Measurements from ENCODE around the gene GLT6D1.

The GLT6D1 gene

GRCh38 chr9:135582966-135583687 is 56.2 kb downstream of the GLT6D1 start:
- DNase-seq: no peak

GRCh38 chr9:135582541-135582940 is 56.8 kb downstream of the GLT6D1 start:
- DNase-seq: no peak

DNA sequence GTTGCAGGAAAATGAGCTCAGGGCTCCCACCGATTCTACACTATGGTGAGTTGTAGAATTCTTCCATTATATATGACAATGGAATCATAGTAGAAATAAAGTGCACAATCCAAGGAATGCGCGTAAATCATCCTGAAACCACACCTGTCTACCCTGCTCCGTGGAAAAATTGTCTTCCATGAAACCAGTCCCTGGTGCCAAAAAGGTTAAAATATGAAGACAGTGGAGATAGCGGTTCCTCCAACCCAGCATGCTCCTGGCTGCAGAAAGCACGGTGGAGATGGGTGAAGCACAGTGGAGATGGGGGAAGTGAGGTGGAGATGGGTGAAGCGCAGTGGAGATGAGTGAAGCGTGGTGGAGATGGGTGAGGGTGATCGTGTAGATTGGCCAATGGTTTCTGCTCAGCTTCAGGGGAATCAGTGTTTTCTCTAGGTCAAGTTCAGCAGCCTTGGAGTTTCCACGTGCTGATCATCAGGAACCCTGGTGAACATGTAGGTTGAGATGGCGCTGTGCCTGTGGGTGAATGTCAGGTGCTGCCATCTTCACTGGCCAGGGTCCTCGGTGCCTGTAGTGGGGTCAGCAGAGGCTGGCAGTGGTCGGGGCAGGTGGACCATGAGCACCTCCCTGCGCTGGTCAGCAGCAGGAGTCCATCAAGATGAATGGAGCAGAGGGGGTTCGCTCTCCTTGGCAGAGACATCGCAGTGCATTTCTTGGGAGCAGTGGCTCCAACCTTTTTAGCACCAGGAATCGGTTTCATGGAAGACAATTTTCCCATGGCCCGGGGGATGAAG is 57.5 kb downstream of the GLT6D1 start:
- DNase-seq: no peak

- no peak for DNase-seq
Observed at GRCh38 chr9:135580664-135581380, 58.5 kb downstream of the GLT6D1 start.

DNA sequence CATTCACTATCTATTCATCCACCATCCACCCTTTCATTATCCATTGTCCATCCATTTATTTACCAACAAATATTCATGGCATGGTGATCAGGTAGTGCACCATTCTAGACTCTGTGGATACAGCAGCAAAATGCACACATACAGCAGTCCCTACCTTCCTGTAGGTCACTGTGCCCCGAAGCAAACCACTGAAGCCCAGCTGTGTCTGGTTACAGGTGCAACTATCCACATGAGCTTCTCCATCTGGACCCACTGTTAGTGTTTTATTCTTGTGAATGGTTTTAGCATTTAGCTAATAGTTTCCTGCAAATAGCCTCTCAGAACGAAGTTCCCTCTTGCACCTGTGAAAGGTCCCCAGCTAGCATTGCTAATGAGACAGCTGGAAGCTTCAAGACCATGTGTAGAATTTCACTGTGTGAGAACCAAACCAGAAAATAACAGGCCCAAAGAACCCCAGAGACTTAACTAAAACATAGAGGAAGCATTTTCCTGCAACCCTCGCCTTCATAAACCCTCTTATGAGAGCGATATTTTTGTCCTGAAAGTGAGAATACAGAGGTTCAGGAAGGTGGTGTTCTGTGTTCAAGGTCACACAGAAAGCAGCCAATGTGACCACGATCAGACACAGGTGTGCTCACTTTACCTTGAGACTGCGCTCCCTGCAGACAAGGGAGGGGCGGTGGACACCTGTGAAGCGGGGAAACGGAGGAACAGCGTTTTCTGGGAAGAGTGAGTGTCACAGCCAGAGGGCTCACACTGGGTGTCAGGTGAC is 59.3 kb downstream of the GLT6D1 start:
- DNase-seq: no peak

GRCh38 chr9:135579356-135579755 is 60.0 kb downstream of the GLT6D1 start:
- DNase-seq: no peak

- DNase-seq: no peak
Observed at GRCh38 chr9:135577256-135577655, 62.1 kb downstream of the GLT6D1 start.

- no peak for DNase-seq
Observed at GRCh38 chr9:135575995-135576631, 63.2 kb downstream of the GLT6D1 start.

DNA sequence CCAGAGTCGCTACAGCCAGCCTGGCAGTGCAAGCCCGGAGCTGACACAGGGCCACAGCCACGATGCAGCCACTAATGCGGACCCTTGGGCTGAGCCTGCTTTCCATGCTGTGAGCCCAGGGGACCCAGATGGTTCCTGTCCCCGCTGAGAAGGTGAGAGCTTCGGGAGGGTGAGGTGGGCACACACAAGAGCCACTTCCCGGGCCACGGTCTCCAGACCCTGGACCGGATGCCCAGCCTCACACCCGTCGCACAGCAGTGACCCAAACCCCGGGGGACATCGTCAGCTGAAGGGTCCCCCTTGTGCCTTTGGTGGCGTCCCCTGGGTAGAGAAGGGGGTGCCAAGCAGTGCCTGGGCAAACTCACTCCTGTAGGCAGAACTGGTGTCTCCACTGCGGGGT is 64.4 kb downstream of the GLT6D1 start:
- no peak for DNase-seq

DNA sequence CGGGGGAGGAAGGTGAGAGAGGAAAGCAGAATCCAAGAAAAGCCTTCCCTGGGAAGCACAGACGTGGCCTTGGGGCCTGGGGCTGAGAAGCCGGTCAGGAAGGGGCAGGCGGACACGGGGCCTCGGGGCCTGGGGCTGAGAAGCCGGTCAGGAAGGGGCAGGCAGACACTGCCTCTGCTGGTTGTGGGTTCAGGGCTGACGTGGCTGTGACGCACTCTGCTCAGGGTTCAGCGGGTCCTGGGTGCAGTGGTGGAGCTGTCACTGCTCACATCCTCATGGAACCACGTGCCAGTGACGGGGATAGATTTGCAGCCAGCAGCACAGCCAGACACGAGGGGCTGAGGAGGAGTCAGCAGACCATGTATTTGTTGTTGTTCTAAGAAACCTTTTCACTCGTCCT is 65.0 kb downstream of the GLT6D1 start:
- DNase-seq: no peak
